ENCODE results near the gene KCNAB1. TPM values are rescaled to one million over a fixed set of nuclear protein-coding genes. Genes with fewer than 3 reads are reported as not detected.

Gene KCNAB1
- total and polyA plus RNA-seq, 2 of the 8 experiments (the other 6 are each of a cell fraction or from before 2014, with no cell fraction given) = 0.51 to 2.3 TPM

DNA sequence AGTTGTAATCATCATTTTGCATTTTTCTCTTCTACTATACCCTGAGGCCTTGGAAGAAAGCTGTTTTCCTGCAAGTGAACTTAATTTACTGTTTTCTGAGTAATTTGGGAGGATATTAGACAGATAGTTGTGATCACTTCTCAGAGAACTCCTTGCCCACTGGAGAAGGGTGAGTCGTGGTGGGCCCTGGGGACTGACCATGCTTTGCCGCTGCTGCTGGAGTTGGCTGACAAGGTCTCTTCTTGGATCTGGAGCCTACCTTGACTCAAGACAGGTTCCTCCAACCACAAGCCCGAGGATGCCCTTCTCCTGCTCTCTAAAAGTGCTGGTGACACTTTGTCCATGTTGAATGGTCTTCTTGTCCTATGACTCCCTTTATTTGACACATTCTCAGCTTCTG lies 68.4 kb downstream of the KCNAB1 start:
- no peak overlapping the region for H2BK15ac ChIP-seq (ENCODE audit: low read length)
- WGBS, 2 experiments (ENCODE audit: extremely low coverage in 1 of 2, insufficient coverage in 1 of 2, insufficient read length in 1 of 2, insufficient replicate concordance in 2 of 2, low coverage in 1 of 2, low lambda C conversion rate in 2 of 2, missing lambda C conversion rate in 1 of 2) = 93% methylated on average over 3 of the region's 3 CpGs; no CpG with 5 or more reads in 1 of the 2 experiments
- CTCF ChIA-PET (ENCODE audit: partially characterized antibody) = interaction anchor here (0.9 kb wide), 1 partner anchor 14 kb away, joined by 3 read pairs; no protein-coding TSS in a partner anchor

More for the DNA sequence above, 68.4 kb downstream of the KCNAB1 start:
- Histone ChIP-seq H3K79me2 (ENCODE audit: control insufficient read depth in 1 of 2, insufficient read depth in 2 of 2, low read length in 2 of 2) (no peaks in the 10 kb centered on the region), H4K91ac (replicated peaks; ENCODE audit: insufficient read length, low read length) (no peak overlapping the region), H2BK5ac (ENCODE audit: low read depth, low read length) (no peak overlapping the region), H2AK5ac (ENCODE audit: low read depth, low read length) (no peak overlapping the region), H4K8ac (ENCODE audit: extremely low read depth, insufficient read depth, low read length) (no peak overlapping the region), H3K4me1 (replicated peaks in 1 of 4; ENCODE audit: control insufficient read depth in 3 of 4, insufficient read depth in 4 of 4, low read length in 3 of 4) (no peaks in the 10 kb centered on the region), H2BK12ac (ENCODE audit: low read depth, low read length) (no peak overlapping the region), H3K4me2 (ENCODE audit: insufficient read depth in 1 of 2, low read depth in 2 of 2, low read length in 2 of 2) (no peak overlapping the region), H4K20me1 (replicated peaks in 1 of 2; ENCODE audit: control insufficient read depth in 1 of 2, insufficient read depth in 2 of 2, low read length in 2 of 2) (no peaks in the 10 kb centered on the region), H3K27me3 (replicated peaks in 1 of 4; ENCODE audit: control insufficient read depth in 3 of 4, extremely low read depth in 1 of 4, insufficient read depth in 3 of 4, low read length in 3 of 4) (no peaks in the 10 kb centered on the region), H3K27ac (ENCODE audit: low read depth, low read length) (no peak overlapping the region), H3K4ac (replicated peaks; ENCODE audit: insufficient read length, low read depth, low read length) (no peak overlapping the region), H2BK20ac (ENCODE audit: low read length) (no peak overlapping the region), H3K14ac (ENCODE audit: insufficient read length) (no peak overlapping the region), H3K23me2 (ENCODE audit: low read depth, low read length) (no peaks in the 10 kb centered on the region), H3K79me1 (ENCODE audit: low read depth, low read length) (no peaks in the 10 kb centered on the region), H3K23ac (ENCODE audit: insufficient read length) (no peak overlapping the region), H3K36me3 (ENCODE audit: control insufficient read depth in 2 of 4, insufficient read depth in 4 of 4, low read length in 3 of 4) (no peaks in the 10 kb centered on the region), H2BK120ac (replicated peaks; ENCODE audit: low read depth, low read length) (no peak overlapping the region), H4K5ac (ENCODE audit: insufficient read length, low read depth, low read length) (no peak overlapping the region), H3K9me3 (ENCODE audit: insufficient read depth in 2 of 2, low read depth in 1 of 2, low read length in 1 of 2) (no peaks in the 10 kb centered on the region), H3K18ac (ENCODE audit: extremely low read depth, low read length) (no peak overlapping the region), H3K56ac (replicated peaks; ENCODE audit: insufficient read length, low read depth, low read length) (no peak overlapping the region), H3K4me3 (ENCODE audit: extremely low read depth in 1 of 4, insufficient read depth in 2 of 4, low read depth in 3 of 4, low read length in 4 of 4) (no peak overlapping the region), H3K9ac (replicated peaks in 1 of 4; ENCODE audit: extremely low read depth in 1 of 4, low read depth in 3 of 4, low read length in 3 of 4) (no peak overlapping the region), H2AFZ (ENCODE audit: low read length) (no peak overlapping the region)
- TF ChIP-seq GTF2F1 (IDR thresholded peaks at IDR 0.05; ENCODE audit: borderline replicate concordance, low read depth, low read length) = no peak
- POLR2A ChIA-PET (ENCODE audit: partially characterized antibody) = no interaction called here
- FAIRE-seq = no peak
- no peak for DNase-seq (ENCODE audit: low read depth in 1 of 2, low spot score in 2 of 2)

Data from H1 (cell line).